ENCODE data around the gene EGLN2.

EGLN2 gene

DNA sequence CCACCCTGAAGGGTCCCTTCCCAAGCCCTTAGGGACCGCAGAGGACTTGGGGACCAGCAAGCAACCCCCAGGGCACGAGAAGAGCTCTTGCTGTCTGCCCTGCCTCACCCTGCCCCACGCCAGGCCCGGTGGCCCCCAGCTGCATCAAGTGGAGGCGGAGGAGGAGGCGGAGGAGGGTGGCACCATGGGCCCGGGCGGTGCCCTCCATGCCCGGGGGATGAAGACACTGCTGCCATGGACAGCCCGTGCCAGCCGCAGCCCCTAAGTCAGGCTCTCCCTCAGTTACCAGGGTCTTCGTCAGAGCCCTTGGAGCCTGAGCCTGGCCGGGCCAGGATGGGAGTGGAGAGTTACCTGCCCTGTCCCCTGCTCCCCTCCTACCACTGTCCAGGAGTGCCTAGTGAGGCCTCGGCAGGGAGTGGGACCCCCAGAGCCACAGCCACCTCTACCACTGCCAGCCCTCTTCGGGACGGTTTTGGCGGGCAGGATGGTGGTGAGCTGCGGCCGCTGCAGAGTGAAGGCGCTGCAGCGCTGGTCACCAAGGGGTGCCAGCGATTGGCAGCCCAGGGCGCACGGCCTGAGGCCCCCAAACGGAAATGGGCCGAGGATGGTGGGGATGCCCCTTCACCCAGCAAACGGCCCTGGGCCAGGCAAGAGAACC lies 1.5 kb downstream of the EGLN2 start:
- TF ChIP-seq, protein P1, sequence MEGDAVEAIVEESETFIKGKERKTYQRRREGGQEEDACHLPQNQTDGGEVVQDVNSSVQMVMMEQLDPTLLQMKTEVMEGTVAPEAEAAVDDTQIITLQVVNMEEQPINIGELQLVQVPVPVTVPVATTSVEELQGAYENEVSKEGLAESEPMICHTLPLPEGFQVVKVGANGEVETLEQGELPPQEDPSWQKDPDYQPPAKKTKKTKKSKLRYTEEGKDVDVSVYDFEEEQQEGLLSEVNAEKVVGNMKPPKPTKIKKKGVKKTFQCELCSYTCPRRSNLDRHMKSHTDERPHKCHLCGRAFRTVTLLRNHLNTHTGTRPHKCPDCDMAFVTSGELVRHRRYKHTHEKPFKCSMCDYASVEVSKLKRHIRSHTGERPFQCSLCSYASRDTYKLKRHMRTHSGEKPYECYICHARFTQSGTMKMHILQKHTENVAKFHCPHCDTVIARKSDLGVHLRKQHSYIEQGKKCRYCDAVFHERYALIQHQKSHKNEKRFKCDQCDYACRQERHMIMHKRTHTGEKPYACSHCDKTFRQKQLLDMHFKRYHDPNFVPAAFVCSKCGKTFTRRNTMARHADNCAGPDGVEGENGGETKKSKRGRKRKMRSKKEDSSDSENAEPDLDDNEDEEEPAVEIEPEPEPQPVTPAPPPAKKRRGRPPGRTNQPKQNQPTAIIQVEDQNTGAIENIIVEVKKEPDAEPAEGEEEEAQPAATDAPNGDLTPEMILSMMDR (IDR thresholded peaks at IDR 0.05; ENCODE audit: insufficient read depth, missing control alignments), result no peak
- DNase-seq (ENCODE audit: insufficient read length, low spot score), result no peak
- FAIRE-seq, result no peak

DNA sequence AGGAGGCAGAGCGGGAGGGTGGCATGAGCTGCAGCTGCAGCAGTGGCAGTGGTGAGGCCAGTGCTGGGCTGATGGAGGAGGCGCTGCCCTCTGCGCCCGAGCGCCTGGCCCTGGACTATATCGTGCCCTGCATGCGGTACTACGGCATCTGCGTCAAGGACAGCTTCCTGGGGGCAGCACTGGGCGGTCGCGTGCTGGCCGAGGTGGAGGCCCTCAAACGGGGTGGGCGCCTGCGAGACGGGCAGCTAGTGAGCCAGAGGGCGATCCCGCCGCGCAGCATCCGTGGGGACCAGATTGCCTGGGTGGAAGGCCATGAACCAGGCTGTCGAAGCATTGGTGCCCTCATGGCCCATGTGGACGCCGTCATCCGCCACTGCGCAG lies 2.0 kb downstream of the EGLN2 start:
- TF ChIP-seq, protein P1 (IDR thresholded peaks at IDR 0.05; ENCODE audit: insufficient read depth, missing control alignments), result no peak
- no peak for FAIRE-seq
- no peak for DNase-seq (ENCODE audit: insufficient read length, low spot score)

GRCh38 chr19:40801426-40802299 lies 2.7 kb downstream of the EGLN2 start:
- TF ChIP-seq, protein P1 (IDR thresholded peaks at IDR 0.05; ENCODE audit: insufficient read depth, missing control alignments), result no peak
- DNase-seq (ENCODE audit: insufficient read length, low spot score) (no peak), FAIRE-seq (no peak)

- FAIRE-seq (no peak), DNase-seq (ENCODE audit: insufficient read length, low spot score) (no peak)
- TF ChIP-seq, protein P1 (IDR thresholded peaks at IDR 0.05; ENCODE audit: insufficient read depth, missing control alignments), result no peak
These were observed 3.5 kb downstream of the EGLN2 start for GRCh38 chr19:40802300-40803169.

- FAIRE-seq, result no peak
- TF ChIP-seq, protein P1 (IDR thresholded peaks at IDR 0.05; ENCODE audit: insufficient read depth, missing control alignments), result no peak
- no peak for DNase-seq (ENCODE audit: insufficient read length, low spot score)
These were observed 4.3 kb downstream of the EGLN2 start for GRCh38 chr19:40803170-40803856.

DNA sequence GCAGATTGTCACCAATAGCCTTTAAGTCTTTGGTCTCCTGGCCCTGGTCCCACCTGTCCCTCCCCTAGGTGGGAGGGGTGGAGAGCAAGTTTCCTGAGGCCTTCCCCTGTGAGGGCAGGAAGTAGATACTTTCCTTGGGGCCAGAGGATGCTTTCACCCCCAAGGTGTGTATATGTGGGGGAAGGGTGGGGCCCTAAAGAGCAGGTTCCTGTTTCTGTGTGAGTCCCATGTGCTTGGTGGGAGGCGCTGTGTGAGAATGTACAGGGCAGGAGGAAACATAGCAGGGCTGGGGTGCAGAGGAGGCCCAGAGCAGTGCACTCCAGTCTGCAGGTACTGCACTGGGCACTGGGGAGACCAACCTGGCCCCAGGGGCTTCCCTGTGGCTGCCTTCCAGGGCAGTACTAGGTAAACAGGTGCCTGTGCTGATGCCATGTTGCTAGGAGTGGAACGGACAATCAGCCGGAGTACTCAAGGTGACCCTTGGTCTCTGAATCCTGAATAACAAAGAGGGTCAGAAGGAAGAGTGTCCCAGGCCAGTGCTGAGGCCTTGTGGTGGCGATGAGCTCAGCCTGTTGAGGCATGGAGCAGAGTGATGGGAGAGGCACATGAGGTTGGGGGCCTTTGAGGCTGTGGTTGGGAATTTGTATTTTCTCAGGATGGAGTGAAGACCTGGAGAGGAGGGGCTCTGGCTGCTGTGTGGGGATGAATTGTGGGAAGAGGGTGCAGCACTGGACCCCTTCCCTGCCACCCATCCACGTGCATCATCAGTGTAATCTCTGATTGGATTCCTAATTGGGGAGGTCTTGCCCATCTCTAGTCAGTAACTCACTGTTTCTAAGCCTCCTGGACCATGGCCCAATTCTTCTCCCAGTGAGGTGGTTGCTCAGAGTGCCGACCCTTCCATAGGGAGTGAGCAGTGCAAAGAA lies 5.1 kb downstream of the EGLN2 start:
- TF ChIP-seq, protein P1 (IDR thresholded peaks at IDR 0.05; ENCODE audit: insufficient read depth, missing control alignments), result no peak
- DNase-seq (ENCODE audit: insufficient read length, low spot score) (no peak), FAIRE-seq (no peak)
